ACHN (cell line): ENCODE results near the gene SRRM3.
"Not testable (repeated sequence)": the region's sequence is repeated elsewhere in the genome, so short reads cannot be mapped to it uniquely, and the experiment has no call there.

Experiments
- DNase-seq: peaks from one replicate; pipeline ENCODE4 v3.0.0-alpha.2; 2015
- in situ Hi-C: cut with HindIII; loops from 2 replicates; pipeline ENCODE4 v1.10.0; 2017; ENCODE audit warnings: low sequenced_read_pairs, low pct_ligation_motif_present, low pct_unique_long_range_greater_than_20kb

Gene SRRM3

GRCh38 chr7:76300166-76300731 lies 98.6 kb downstream of the SRRM3 start:
- in situ Hi-C loops = no loop called here
- peak; percentile 85 for DNase-seq

- DNase-seq = no peak
- in situ Hi-C loops = no loop called here
Measured at GRCh38 chr7:76301000-76301399, 99.3 kb downstream of the SRRM3 start.

- in situ Hi-C loops = no loop called here
- DNase-seq = peak; percentile 91
Measured at GRCh38 chr7:76302347-76303201, 100.9 kb downstream of the SRRM3 start, which contains the start of gene HSPB1. HSPB1 (plus strand) TSS chr7:76302673; CDS start chr7:76302713, 40 bp downstream.

DNA sequence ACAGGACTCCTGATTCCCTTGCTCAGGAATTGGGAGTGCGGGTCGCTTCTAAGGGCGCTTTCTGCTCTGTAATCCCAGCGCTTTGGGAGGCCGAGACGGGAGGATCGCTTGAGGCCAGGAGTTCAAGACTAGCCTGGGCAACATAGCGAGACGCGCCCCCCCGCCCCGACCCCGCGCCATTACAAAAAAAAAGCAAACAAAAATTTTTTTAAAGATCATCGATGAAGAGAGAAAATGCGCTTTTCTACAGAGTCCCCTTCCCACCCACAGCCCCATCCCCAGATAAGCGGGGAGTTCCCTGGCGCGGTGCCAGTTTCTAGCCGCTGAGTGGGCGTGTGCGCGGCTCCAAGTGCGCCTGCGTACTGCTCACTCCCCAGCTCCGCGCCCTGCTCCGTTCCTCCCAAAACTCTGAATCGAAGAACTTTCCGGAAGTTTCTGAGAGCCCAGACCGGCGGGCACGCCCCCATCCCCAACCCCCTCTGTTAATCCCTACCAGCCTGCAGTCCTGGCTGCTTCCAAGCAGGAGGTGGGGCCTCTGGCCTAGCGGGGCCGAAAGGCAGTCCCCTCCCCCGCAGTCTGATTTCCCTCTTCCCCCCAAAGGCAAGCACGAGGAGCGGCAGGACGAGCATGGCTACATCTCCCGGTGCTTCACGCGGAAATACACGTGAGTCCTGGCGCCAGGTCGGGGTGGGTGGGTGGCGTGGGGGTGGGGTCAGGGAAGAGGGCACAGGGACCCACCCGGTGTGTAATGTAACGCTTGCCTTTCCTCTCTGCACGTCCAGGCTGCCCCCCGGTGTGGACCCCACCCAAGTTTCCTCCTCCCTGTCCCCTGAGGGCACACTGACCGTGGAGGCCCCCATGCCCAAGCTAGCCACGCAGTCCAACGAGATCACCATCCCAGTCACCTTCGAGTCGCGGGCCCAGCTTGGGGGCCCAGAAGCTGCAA lies 101.8 kb downstream of the SRRM3 start:
- in situ Hi-C loops = no loop called here

DNA sequence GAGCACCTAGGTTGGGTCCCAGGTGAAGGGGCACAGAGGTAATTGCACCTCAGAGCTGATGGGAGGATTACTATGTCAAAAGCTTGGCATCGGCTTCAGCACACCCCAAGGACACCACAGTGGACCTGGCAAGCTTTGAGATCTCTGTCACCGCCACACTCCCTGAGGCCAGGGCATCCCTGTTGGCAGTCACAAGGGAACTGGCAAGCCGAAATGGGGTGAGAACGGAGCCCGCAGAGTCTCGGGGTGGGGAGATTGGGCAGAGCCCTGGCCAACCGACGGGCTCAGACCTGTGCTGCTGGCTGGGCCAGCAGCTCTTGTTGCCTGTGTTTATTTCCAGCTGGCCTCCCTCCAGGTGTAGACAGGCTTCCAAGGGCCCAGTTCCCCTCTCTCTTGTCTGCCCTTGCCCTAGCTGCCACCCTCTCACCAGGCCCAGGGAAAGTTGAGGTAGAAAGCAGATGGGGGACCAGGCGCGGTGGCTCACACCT lies 103.2 kb downstream of the SRRM3 start:
- no peak for DNase-seq
- in situ Hi-C loops = no loop called here

More for the DNA sequence above, 101.8 kb downstream of the SRRM3 start:
- peak; percentile 99 for DNase-seq

DNA sequence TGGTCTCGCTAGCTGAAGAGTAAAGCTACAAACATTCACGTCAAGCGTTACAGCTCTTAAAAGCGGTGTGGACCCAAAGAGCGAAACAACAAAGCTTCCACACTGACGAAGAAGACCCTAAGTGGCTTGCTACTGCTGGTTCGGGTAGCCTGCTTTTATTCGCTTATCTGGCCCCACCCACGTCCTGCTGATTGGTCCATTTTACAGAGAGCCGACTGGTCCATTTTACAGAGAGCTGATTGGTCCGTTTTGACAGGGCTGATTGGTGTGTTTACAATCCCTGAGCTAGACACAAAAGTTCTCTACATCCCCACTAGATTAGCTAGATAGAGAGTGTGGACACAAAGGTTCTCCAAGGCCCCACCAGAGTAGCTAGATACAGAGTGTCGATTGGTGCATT lies 107.2 kb downstream of the SRRM3 start:
- in situ Hi-C loops = not testable (repeated sequence)

GRCh38 chr7:76309341-76310101 lies 107.8 kb downstream of the SRRM3 start:
- in situ Hi-C loops, DNase-seq: not testable (repeated sequence)

More for the DNA sequence above, 107.2 kb downstream of the SRRM3 start:
- DNase-seq = not testable (repeated sequence)

- DNase-seq = no peak
- in situ Hi-C loops = no loop called here
Measured at GRCh38 chr7:76310102-76310957, 108.6 kb downstream of the SRRM3 start.

GRCh38 chr7:76311838-76312237 lies 110.1 kb downstream of the SRRM3 start:
- in situ Hi-C loops, DNase-seq: not testable (repeated sequence)

DNA sequence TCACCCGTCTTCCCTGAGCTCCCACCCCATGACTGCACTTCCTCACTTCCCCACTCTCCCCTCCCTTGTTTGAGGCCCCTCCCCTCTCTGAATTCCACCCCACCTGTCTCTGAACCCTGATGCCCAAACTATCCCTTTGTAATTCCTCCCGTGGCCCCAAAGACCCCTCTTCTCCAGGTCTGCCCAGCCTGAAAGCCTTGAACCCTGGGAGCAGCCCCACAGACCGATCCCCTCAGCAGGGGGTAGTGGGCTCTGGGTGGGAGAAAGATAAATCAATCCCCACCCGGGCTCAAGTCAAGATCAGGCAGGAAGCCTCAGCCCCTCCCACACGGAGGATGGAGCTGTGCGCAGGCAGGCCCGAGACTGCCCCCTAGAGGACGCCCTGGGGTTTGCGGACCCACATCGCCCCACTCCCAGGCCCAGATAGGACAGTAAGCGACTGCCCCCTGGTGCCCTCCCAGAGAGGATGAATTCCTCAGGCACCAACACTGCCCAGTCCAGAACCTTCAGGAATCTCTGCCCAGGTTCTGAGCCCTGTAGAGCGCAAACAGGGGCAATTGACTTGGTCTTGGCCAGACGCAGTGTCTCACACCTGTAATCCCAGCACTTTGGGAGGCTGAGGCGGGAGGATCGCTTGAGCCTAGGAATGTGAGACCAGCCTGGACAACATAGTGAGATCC lies 112.5 kb downstream of the SRRM3 start:
- peak; percentile 97 for DNase-seq
- in situ Hi-C loops = no loop called here

DNA sequence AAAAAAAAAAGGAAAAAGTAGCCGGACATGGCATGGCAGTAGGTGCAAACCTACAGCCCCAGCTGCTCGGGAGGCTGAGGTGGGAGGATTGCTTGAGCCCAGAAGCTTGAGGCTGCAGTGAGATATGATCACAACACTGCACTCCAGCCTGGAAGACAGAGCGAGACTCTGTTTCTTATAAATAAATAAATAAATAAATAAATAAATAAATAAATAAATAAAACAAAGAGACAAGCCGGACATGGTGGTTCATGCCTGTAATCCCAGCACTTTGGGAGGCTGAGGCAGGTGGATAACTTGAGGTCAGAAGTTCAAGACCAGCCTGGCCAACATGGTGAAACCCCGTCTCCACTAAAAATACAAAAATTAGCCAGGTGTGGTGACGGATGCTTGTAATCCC lies 113.0 kb downstream of the SRRM3 start:
- in situ Hi-C loops, DNase-seq: not testable (repeated sequence)

- in situ Hi-C loops = no loop called here
- DNase-seq = no peak
Measured at GRCh38 chr7:76315364-76315763, 113.7 kb downstream of the SRRM3 start.

GRCh38 chr7:76316984-76317781 lies 115.5 kb downstream of the SRRM3 start:
- in situ Hi-C loops = no loop called here

DNA sequence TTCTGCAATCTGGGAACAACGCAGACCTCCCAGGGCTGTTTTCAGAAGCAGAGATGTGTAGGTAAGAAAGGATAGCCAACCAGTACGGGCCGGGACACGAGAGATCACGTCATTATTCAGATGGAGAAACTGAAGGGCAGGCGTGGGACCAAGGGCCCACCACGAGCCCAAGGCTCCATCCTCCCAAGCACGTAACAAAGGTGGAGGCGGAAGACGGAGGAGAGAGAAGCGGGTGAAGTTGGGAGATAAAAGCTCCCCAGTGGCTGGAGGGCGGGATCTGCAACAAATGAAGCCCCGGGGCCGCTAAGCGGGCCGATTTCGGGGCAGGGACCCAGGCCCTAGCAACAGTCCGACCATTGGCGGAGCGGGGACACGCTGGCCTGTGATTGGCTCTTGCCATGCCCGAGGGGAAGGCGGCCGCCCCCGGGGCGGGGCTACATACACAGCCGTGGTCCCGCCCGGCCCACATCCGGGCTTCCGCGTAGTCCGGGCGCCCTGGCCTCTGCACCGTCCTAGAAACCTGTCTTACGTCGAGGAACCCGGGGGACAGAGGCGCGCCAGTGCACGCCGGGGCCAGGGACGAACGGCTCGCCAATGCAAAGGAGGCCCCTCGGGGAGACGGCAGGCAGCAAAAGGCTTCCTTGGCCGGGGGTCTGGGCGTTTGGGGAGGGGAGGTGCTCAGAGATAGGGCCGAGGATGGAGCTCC lies 116.2 kb downstream of the SRRM3 start:
- peak; percentile 99 for DNase-seq
- in situ Hi-C loops = no loop called here

More at GRCh38 chr7:76316984-76317781, 115.5 kb downstream of the SRRM3 start:
- DNase-seq = no peak
